Hippocampal formation (tissue), 2 donors: ENCODE measurements around the gene P4HA1.
"Not testable (repeated sequence)": the region's sequence is repeated elsewhere in the genome, so short reads cannot be mapped to it uniquely, and the experiment has no call there.

Source experiments
- DNase-seq, 2 donors: peaks; one replicate each; lab custom pipeline; 2025; lab: John Stamatoyannopoulos, UW

Gene P4HA1

GRCh38 chr10:73096449-73097304 is at the start of gene P4HA1:
Gene P4HA1 (minus strand): TSS chr10:73096866. CDS start chr10:73074883, 21,983 bp downstream.
- peak; percentile 98 to 99 for DNase-seq

GRCh38 chr10:73141603-73142002 is 44.9 kb upstream of the P4HA1 start:
- DNase-seq: no peak

- no peak for DNase-seq
Observed at GRCh38 chr10:73139251-73139650, 42.6 kb upstream of the P4HA1 start.

GRCh38 chr10:73136627-73137026 is 40.0 kb upstream of the P4HA1 start:
- DNase-seq: no peak

- DNase-seq: no peak
Observed at GRCh38 chr10:73134727-73135126, 38.1 kb upstream of the P4HA1 start.

GRCh38 chr10:73131913-73132686 is 35.4 kb upstream of the P4HA1 start:
- DNase-seq: no peak

GRCh38 chr10:73131301-73131700 is 34.6 kb upstream of the P4HA1 start:
- no peak for DNase-seq

GRCh38 chr10:73126343-73126742 is 29.7 kb upstream of the P4HA1 start:
- DNase-seq: no peak

GRCh38 chr10:73119952-73120351 is 23.3 kb upstream of the P4HA1 start:
- DNase-seq: no peak

- DNase-seq: no peak
Observed at GRCh38 chr10:73119457-73119856, 22.8 kb upstream of the P4HA1 start.

- no peak for DNase-seq
Observed at GRCh38 chr10:73117976-73118743, 21.5 kb upstream of the P4HA1 start.

GRCh38 chr10:73116017-73116416 is 19.4 kb upstream of the P4HA1 start:
- DNase-seq: no peak

- DNase-seq: no peak
Observed at GRCh38 chr10:73113551-73113950, 16.9 kb upstream of the P4HA1 start.

- DNase-seq: not testable (repeated sequence)
Observed at GRCh38 chr10:73112032-73112431, 15.4 kb upstream of the P4HA1 start.

- peak; percentile 62 to 75 for DNase-seq
Observed at GRCh38 chr10:73110345-73110849, 13.7 kb upstream of the P4HA1 start, which contains the start of gene NUDT13. Gene NUDT13 (plus strand): TSS chr10:73110455. CDS start chr10:73114366, 3,911 bp downstream.

GRCh38 chr10:73109248-73109652 is 12.6 kb upstream of the P4HA1 start:
- not testable (repeated sequence) for DNase-seq

- DNase-seq: no peak
Observed at GRCh38 chr10:73106301-73106700, 9.6 kb upstream of the P4HA1 start.

- DNase-seq: no peak
Observed at GRCh38 chr10:73099141-73099540, 2.5 kb upstream of the P4HA1 start.

- DNase-seq: no peak
Observed at GRCh38 chr10:73097305-73097670, 622 bp upstream of the P4HA1 start.

GRCh38 chr10:73096041-73096448 is 621 bp downstream of the P4HA1 start:
- peak in 1 of 2 donors; percentile 42 for DNase-seq

- DNase-seq: peak; percentile 32 to 60
Observed at GRCh38 chr10:73095481-73096021, 1.1 kb downstream of the P4HA1 start.
